Measurements from ENCODE around the gene PDZRN4. TPM values are rescaled to one million over a fixed set of nuclear protein-coding genes. Genes with fewer than 3 reads are reported as not detected.

Gene PDZRN4
- total and polyA plus RNA-seq, 2 donors (not counting 3 experiments of a cell fraction or from before 2014, with no cell fraction given): not detected

DNA sequence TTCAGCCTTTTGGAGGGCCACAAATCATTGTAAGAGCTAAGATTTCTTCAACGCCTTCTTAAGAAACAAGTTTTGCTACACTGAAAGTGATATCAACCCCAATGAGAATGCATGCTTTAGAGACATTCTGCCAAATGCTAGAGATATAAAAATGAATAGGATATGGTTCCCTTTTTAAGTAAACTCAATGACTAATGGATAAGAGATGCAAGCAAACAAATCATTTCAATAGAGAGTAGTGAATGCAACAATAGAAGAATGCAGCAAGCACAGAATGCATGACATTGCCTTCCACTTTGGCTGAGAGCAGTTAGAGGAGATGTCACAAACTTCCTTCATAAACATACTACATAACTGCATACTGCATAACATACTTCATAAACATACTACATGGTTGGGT, 116.4 kb downstream of the PDZRN4 start:
- Histone ChIP-seq H3K79me2 (ENCODE audit: control insufficient read depth, insufficient read depth, low read length) (no peaks in the 10 kb centered on the region), H3K36me3 (ENCODE audit: control insufficient read depth in 2 of 2, extremely low read depth in 1 of 2, insufficient read depth in 2 of 2, low read length in 2 of 2) (no peaks in the 10 kb centered on the region), H3K27me3 (ENCODE audit: control insufficient read depth in 2 of 2, insufficient read depth in 2 of 2, low read length in 2 of 2) (no peaks in the 10 kb centered on the region), H3K4me2 (ENCODE audit: insufficient read depth, low read length) (no peak overlapping the region), H3K27ac (ENCODE audit: insufficient read depth, low read depth, low read length) (no peak overlapping the region), H3K9me1 (replicated peaks; ENCODE audit: control insufficient read depth, extremely low read depth, insufficient read depth, low read length) (no peaks in the 10 kb centered on the region), H3K9me3 (replicated peaks; ENCODE audit: control insufficient read depth, insufficient read depth, low read length) (no peaks in the 10 kb centered on the region), H3K4me1 (ENCODE audit: control insufficient read depth, extremely low read depth, insufficient read depth, low read length) (no peaks in the 10 kb centered on the region), H3K9ac (replicated peaks; ENCODE audit: extremely low read depth, insufficient read depth, low read length) (no peak overlapping the region), H4K20me1 (replicated peaks; ENCODE audit: control insufficient read depth, extremely low read depth, insufficient read depth, low read length) (no peaks in the 10 kb centered on the region), H3K4me3 (replicated peaks in 1 of 3; ENCODE audit: insufficient read depth in 1 of 3, low read depth in 1 of 3, low read length in 3 of 3) (no peak overlapping the region), H2AFZ (ENCODE audit: low read depth, low read length) (no peak overlapping the region)
- no TSS peak for BruUV-seq (replicated peaks)
- CTCF ChIA-PET: interaction anchor here (0.6 kb wide), 1 partner anchor 12 kb away, joined by 3 read pairs; no protein-coding TSS in a partner anchor
- dilution Hi-C loops (cut with MboI; ENCODE audit: extremely low pct_ligation_motif_present, low sequenced_read_pairs) (no loop called here), intact Hi-C loops (cut with micrococcal nuclease) (loop anchor here (10.0 kb wide), 1 partner anchor 320 kb away; no protein-coding TSS in a partner anchor)
- POLR2A ChIA-PET: no interaction called here
- no peak for FAIRE-seq
- no peak for DNase-seq (ENCODE audit: low read depth, low spot score)
- TF ChIP-seq MYC (IDR thresholded peaks at IDR 0.05; ENCODE audit: low read depth, low read length) (no peak), JUN (IDR thresholded peaks at IDR 0.05; ENCODE audit: borderline replicate concordance, insufficient read depth, insufficient read length, low read depth) (no peak), POLR2AphosphoS5 (IDR thresholded peaks at IDR 0.05; ENCODE audit: insufficient read depth, low read depth, low read length) (no peak), EZH2 (IDR thresholded peaks at IDR 0.05; ENCODE audit: borderline replicate concordance, low read depth, low read length, severe bottlenecking) (no peak), POLR2A (IDR thresholded peaks at IDR 0.05; ENCODE audit: low read depth, low read length) (no peak), FOS (IDR thresholded peaks at IDR 0.05; ENCODE audit: borderline replicate concordance, insufficient read depth, low read length) (no peak), GATA2 (IDR thresholded peaks at IDR 0.05; ENCODE audit: insufficient read depth, insufficient read length, low read depth, low read length) (no peak)
- TF ChIP-seq, protein P1, sequence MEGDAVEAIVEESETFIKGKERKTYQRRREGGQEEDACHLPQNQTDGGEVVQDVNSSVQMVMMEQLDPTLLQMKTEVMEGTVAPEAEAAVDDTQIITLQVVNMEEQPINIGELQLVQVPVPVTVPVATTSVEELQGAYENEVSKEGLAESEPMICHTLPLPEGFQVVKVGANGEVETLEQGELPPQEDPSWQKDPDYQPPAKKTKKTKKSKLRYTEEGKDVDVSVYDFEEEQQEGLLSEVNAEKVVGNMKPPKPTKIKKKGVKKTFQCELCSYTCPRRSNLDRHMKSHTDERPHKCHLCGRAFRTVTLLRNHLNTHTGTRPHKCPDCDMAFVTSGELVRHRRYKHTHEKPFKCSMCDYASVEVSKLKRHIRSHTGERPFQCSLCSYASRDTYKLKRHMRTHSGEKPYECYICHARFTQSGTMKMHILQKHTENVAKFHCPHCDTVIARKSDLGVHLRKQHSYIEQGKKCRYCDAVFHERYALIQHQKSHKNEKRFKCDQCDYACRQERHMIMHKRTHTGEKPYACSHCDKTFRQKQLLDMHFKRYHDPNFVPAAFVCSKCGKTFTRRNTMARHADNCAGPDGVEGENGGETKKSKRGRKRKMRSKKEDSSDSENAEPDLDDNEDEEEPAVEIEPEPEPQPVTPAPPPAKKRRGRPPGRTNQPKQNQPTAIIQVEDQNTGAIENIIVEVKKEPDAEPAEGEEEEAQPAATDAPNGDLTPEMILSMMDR (IDR thresholded peaks at IDR 0.05; ENCODE audit: extremely low read depth in 1 of 2, insufficient read depth in 1 of 2, low read depth in 1 of 2, low read length in 2 of 2): no peak
- TF ChIP-seq, protein P2, sequence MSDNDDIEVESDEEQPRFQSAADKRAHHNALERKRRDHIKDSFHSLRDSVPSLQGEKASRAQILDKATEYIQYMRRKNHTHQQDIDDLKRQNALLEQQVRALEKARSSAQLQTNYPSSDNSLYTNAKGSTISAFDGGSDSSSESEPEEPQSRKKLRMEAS (IDR thresholded peaks at IDR 0.05; ENCODE audit: insufficient read depth, insufficient read length): no peak
